Adrenal gland (tissue), 12 donors: ENCODE results near the gene PDCD1LG2. TPM values are rescaled to one million over a fixed set of nuclear protein-coding genes. Genes with fewer than 3 reads are reported as not detected.

Experiments used
- DNase-seq, 7 donors: peaks; one replicate each; pipeline ENCODE4 v3.0.0-alpha.2; 2019 to 2020
- H3K27ac ChIP-seq, 5 donors: fragments of 200-600 bp; sonication (generic) in 4 of 5; 1 replicate in 3 of 5; 2 replicates in 2 of 5; pipeline versions ENCODE4 v1.5.1 to v1.8.0; 2016 to 2020; ENCODE audit warnings: mild to moderate bottlenecking in 1 of 5
- H3K27me3 ChIP-seq: fragments of 200-600 bp; 2 replicates; pipeline ENCODE4 v1.8.0; 2021
- H3K36me3 ChIP-seq, 2 donors: fragments of 200-600 bp; replicated peaks in 1 of 2; 1 replicate in 1 of 2; 2 replicates in 1 of 2; pipeline versions ENCODE4 v1.5.1 to v1.8.0; 2018 to 2022
- H3K4me1 ChIP-seq, 2 donors: fragments of 200-600 bp; replicated peaks in 1 of 2; 1 replicate in 1 of 2; 2 replicates in 1 of 2; pipeline versions ENCODE4 v1.5.1 to v1.8.0; 2018 to 2021
- H3K4me3 ChIP-seq, 4 donors: fragments of 200-600 bp; sonication (generic) in 3 of 4; one replicate each; pipeline ENCODE4 v1.5.1; 2016 to 2018
- H3K9me3 ChIP-seq, 3 donors: fragments of 200-600 bp; sonication (generic) in 1 of 3; replicated peaks in 1 of 3; 1 replicate in 2 of 3; 2 replicates in 1 of 3; pipeline versions ENCODE4 v1.5.1 to v1.8.0; 2016 to 2021
- POLR2A ChIP-seq, 2 donors: fragments of 450-650 bp; IDR thresholded peaks; one replicate each; pipeline ENCODE4 v1.6.1; 2017; ENCODE audit warnings: antibody characterized with exemption in 2 of 2, mild to moderate bottlenecking in 2 of 2, moderate library complexity in 1 of 2
- WGBS, 4 donors: extraction: QIAGEN DNeasy Blood & Tissue Kit in 2 of 4; methylation state at CpG; one replicate each; pipeline versions ENCODE4 v1.1.5 to v1.1.7; 2013 to 2017; 5-methylcytosine and 5-hydroxymethylcytosine counted together
- intact Hi-C, 2 donors: fragments of 100-400 bp; cut with DNase I; formaldehyde crosslinking; loops; one replicate each; pipeline versions ENCODE4 v1.14.1 to v1.15.0; 2022 to 2023
- polyA plus RNA-seq, 3 donors: library from polyadenylated mRNA; stranded (reverse); fragments of 200-250 nt in 2 of 3; fragments of 350-450 nt in 1 of 3; fragmentation: Illumina TruSeq in 1 of 3; extraction: RNeasy Lipid Tissue Mini Kit (QIAGEN cat#74804) in 1 of 3; gene quantifications; one replicate each; pipeline ENCODE4 v1.2.3, GENCODE V29; 2013 to 2014
- total RNA-seq, 9 donors: library from RNA; depleted of rRNA in 4 of 9; stranded (reverse); fragments of >200 nt in 4 of 9; fragments of 120-200 nt in 1 of 9; fragmentation: NEBNext Ultra II Directional in 1 of 9; extraction: Animal tissue kit (Norgen Biotek cat#: 25700) in 1 of 9; gene quantifications; one replicate each; pipeline versions ENCODE4 v1.1.0 to v1.2.4, GENCODE V29; 2013 to 2023
- TF ChIP-seq, protein P1 (sequence below), 6 experiments: fragments of 450-650 bp in 4 of 6; fragments of 200-600 bp in 2 of 6; sonication (generic) in 1 of 6; IDR thresholded peaks; 1 replicate in 5 of 6; 2 replicates in 1 of 6; pipeline versions ENCODE4 v1.5.1 to v1.8.0; 2016 to 2021; ENCODE audit warnings: antibody characterized with exemption in 6 of 6, mild to moderate bottlenecking in 2 of 6, moderate library complexity in 1 of 6
- donor health status: healthy with polysubstance abuse.
- donor health status: Bipolar disorder and iron deficiency.
- donor health status: DM: yes; HTN: yes; CAD: no.
- donor health status: DM: no; HTN: no; CAD: no.
- donor health status: DM: no; HTN: no; CAD: no.
- donor health status: DM: yes; HTN: yes; CAD: no.

Gene PDCD1LG2
- total and polyA plus RNA-seq, 12 donors, result 0.17 to 5.5 (median 1.4) TPM

DNA sequence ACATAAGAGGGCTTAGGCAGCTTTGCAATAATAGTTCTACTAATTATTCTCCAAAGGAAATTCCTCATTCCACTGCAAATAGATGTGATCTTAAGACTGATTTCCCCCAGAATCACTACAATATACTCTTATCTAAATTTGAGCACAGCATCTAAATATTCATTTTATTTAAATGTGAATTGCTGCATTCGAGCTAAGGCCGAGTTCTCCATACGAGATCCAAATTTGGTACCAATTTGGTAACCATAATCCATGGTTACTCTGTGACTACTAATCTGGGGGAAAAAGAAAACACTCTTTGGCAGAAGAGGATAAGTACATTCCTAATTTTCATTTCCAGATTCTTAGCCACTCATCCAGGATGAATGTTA lies 98.9 kb downstream of the PDCD1LG2 start:
- H3K27me3 ChIP-seq, result no peaks in the 10 kb centered on the region
- H3K27ac ChIP-seq, result peak overlapping the region in 3 of 5 donors; percentile 21 to 43 (median 25)
- H3K4me3 ChIP-seq, result peak overlapping the region in 1 of 4 donors; percentile 41
- intact Hi-C loops, result no loop called here
- no peaks in the 10 kb centered on the region for H3K36me3 ChIP-seq
- 57 to 69% (median 68%) methylated on average over 3 of the region's 3 CpGs for WGBS, 4 donors
- DNase-seq, result no peak
- H3K9me3 ChIP-seq, result no peaks in the 10 kb centered on the region
- TF ChIP-seq, protein P1, sequence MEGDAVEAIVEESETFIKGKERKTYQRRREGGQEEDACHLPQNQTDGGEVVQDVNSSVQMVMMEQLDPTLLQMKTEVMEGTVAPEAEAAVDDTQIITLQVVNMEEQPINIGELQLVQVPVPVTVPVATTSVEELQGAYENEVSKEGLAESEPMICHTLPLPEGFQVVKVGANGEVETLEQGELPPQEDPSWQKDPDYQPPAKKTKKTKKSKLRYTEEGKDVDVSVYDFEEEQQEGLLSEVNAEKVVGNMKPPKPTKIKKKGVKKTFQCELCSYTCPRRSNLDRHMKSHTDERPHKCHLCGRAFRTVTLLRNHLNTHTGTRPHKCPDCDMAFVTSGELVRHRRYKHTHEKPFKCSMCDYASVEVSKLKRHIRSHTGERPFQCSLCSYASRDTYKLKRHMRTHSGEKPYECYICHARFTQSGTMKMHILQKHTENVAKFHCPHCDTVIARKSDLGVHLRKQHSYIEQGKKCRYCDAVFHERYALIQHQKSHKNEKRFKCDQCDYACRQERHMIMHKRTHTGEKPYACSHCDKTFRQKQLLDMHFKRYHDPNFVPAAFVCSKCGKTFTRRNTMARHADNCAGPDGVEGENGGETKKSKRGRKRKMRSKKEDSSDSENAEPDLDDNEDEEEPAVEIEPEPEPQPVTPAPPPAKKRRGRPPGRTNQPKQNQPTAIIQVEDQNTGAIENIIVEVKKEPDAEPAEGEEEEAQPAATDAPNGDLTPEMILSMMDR (IDR thresholded peaks at IDR 0.05), result no peak
- no peak for TF ChIP-seq POLR2A (IDR thresholded peaks at IDR 0.05)
- H3K4me1 ChIP-seq, result peaks cover 0 to 6% of the 10 kb centered on the region in 2 donors

DNA sequence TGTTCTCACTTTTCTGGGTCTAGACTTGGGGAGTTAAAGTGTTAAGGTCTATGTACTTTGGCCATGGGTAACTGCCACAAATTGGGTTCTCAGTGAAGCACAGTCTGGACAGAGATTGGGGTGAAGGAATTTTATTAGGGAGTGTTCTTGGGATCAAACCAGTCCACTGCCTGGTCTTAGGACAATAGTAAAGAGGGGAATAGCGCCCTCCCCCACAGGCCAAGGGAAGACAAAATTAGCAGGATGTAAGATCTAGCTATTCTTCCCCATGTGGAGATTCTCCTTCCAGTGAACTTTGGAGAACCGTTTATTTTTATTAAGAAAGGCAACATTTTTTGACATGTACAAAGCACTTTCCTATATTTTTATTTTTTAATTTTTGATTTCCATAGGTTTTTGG lies 100.2 kb downstream of the PDCD1LG2 start:
- TF ChIP-seq, protein P1 (IDR thresholded peaks at IDR 0.05), result no peak
- TF ChIP-seq POLR2A (IDR thresholded peaks at IDR 0.05), result no peak
- Histone ChIP-seq H3K27ac (no peak overlapping the region), H3K36me3 (no peaks in the 10 kb centered on the region), H3K4me3 (no peak overlapping the region), H3K4me1 (peaks cover 0 to 6% of the 10 kb centered on the region in 2 donors), H3K9me3 (no peaks in the 10 kb centered on the region), H3K27me3 (no peaks in the 10 kb centered on the region)
- intact Hi-C loops, result no loop called here
- WGBS, 4 donors, result 67 to 80% (median 70%) methylated on average over 2 of the region's 2 CpGs
- no peak for DNase-seq

DNA sequence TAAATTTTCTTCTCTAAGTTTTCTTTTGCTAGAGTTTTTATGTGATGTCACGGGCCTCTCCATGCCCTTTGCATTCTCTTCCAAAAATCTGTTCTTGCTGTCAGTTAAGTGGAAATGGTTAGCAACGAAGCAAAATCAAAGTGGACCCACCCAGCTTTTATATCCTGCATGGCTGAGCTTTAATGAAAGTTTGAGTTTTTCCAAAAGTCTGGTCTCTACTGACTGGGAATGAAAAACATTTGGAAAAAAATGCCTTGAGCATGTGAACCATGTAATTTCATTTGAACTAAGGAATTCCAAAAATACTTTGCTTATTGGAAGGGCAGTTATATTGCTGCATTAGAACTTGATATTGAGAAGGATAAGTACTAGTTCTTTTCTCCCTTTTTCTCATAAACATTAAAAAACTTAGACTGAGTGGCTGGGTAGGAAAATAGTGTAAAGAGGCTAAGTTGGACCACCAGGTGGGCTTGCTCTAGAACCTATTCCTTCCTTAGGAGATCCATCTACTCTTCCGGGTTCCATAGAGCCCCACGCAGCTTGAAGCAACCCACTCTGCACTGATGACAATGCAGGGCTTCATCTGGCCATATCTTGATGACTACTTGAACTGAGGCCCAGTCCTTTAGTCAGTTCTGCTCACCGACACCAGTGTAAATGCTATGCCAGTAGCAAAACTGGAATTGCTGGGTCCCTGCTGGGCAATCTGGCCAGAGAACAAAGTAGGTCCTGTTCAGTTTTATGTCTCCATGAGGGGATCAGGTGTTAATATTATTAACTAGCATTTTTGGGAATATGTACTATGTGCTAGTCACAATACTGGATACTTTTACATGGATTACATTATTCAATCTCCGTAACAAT lies 101.2 kb downstream of the PDCD1LG2 start:
- Histone ChIP-seq H3K27me3 (no peaks in the 10 kb centered on the region), H3K9me3 (no peaks in the 10 kb centered on the region), H3K4me1 (peaks cover 0 to 6% of the 10 kb centered on the region in 2 donors), H3K36me3 (no peaks in the 10 kb centered on the region), H3K4me3 (no peak overlapping the region), H3K27ac (no peak overlapping the region)
- 80 to 85% (median 82%) methylated on average over 6 of the region's 6 CpGs for WGBS, 4 donors
- no peak for DNase-seq
- TF ChIP-seq, protein P1 (IDR thresholded peaks at IDR 0.05), result no peak
- TF ChIP-seq POLR2A (IDR thresholded peaks at IDR 0.05), result no peak
- intact Hi-C loops, result no loop called here

DNA sequence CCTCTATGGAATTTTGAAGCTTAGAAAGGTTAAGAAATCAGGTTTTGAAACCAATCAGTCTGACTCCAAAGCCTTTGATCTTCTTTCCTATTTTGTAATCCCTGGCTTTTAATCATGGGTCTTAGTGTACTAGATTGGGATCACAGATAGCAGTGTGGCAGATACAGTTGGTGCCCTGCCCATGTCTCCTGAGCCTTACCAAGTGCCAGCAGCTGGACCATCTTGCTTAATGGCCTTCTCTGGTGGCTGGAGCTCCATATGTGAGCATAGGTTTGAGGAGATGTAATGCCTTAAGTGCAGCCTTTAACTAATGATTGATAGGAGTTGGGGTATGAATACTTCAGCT lies 101.8 kb downstream of the PDCD1LG2 start:
- H3K4me1 ChIP-seq, result peaks cover 0 to 6% of the 10 kb centered on the region in 2 donors
- no peak overlapping the region for H3K4me3 ChIP-seq
- intact Hi-C loops, result no loop called here
- no peaks in the 10 kb centered on the region for H3K27me3 ChIP-seq
- no peaks in the 10 kb centered on the region for H3K36me3 ChIP-seq
- peak in 3 of 7 donors; percentile 24 to 58 (median 24) for DNase-seq
- TF ChIP-seq, protein P1 (IDR thresholded peaks at IDR 0.05), result no peak
- TF ChIP-seq POLR2A (IDR thresholded peaks at IDR 0.05), result no peak
- no peaks in the 10 kb centered on the region for H3K9me3 ChIP-seq
- H3K27ac ChIP-seq, result no peak overlapping the region
